ENCODE measurements around the gene MAST2. TPM values are rescaled to one million over a fixed set of nuclear protein-coding genes. Genes with fewer than 3 reads are reported as not detected.
"Not testable (repeated sequence)": the region's sequence is repeated elsewhere in the genome, so short reads cannot be mapped to it uniquely, and the experiment has no call there.

MAST2 gene
- total RNA-seq, 2 experiments from 2014 or later = 25.7 to 27.9 TPM

DNA sequence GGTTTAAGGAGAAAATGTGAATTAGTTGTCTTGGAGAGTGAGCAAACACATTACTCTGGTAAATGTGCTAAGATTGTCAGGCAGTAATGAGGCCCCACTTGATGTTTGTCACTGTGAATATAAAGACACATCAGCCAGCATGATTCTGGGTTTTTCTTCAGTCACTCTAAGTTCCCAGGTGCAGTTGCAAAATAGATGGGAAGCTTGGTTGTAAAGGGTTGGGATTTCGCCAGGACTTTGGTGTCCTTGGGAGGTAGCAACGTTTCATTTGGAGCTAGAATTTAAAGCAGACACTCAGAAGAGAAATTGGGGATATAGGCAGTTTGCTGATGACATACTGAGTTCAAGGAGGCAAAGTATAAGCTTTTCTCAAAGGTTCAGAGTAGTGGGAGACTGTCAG, 154.3 kb downstream of the MAST2 start:
- ATAC-seq (no peak), DNase-seq (no peak)
- peaks cover 8% of the 10 kb centered on the region for H3K36me3 Mint-ChIP-seq (ENCODE audit: low read depth)
- no peak overlapping the region for H3K4me3 Mint-ChIP-seq
- ChIA-PET CTCF (no interaction called here), POLR2A (no interaction called here)
- H3K27me3 Mint-ChIP-seq (ENCODE audit: low read depth) = no peaks in the 10 kb centered on the region
- H3K4me1 Mint-ChIP-seq (ENCODE audit: low read depth) = no peaks in the 10 kb centered on the region
- no peak overlapping the region for H3K27ac Mint-ChIP-seq
- no peaks in the 10 kb centered on the region for H3K9me3 Mint-ChIP-seq (ENCODE audit: insufficient read depth)

DNA sequence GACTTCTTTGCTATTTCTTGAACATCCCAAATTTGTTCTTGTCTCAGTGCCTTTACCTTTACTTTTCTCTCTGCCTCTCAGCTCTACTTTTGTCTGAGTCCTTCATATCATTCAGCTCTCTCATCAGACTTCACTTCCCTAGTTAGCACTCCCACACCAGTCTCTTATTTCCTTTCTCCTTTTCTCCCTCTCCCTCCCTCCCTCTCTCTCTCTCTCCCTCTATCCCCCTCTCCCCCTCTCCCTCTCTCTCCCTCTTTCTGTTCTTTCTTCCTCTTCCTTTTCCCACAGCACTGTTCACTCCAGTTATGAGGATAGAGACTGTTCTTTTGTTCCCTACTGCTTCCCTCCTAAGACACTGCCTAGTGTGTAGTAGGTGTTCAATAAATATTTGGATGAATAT, 154.9 kb downstream of the MAST2 start:
- ATAC-seq (no peak), DNase-seq (no peak)
- CTCF ChIA-PET = no interaction called here
- POLR2A ChIA-PET = no interaction called here
- Mint-ChIP-seq H3K4me1 (ENCODE audit: low read depth) (no peaks in the 10 kb centered on the region), H3K36me3 (ENCODE audit: low read depth) (peaks cover 9% of the 10 kb centered on the region), H3K4me3 (no peak overlapping the region), H3K27me3 (ENCODE audit: low read depth) (no peaks in the 10 kb centered on the region), H3K9me3 (ENCODE audit: insufficient read depth) (no peaks in the 10 kb centered on the region), H3K27ac (no peak overlapping the region)

DNA sequence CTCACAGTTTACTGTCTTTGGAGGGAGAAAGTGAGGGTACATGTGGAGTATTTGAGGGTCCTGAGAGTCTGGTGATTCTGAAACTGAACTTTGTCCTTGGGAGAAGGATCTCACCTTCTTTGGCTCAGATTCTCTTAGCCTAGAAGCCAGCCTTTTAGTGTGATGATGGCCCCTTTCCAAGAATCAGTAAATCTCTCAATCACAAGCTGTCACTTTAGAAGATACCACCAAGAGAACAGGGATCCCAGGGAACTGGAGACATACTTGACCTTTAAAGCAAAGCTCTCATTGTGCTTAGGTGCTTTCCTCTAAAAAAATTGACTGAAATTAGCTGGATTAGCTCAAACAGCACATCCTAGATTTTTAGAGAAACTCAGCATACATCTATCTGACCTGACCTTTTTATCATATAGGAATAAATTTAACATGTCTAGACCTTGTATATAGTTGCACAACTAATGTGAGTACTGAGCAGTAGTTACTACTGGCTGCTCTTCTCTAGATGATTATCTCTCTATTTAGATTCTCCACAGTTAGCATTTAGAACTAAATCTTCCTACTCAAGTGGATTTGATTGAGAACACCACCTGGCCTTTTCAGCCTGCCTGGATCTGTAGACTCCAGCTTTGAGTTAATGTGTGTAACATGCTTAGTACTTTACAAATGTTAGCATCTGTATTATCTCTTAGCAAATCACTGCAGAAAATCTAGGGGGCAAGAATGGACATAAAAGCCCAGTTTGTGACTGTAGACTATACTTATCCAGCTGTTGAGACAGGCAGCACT, 157.7 kb downstream of the MAST2 start:
- POLR2A ChIA-PET = no interaction called here
- no peak for DNase-seq
- Mint-ChIP-seq H3K27me3 (ENCODE audit: low read depth) (no peaks in the 10 kb centered on the region), H3K27ac (no peak overlapping the region), H3K4me1 (ENCODE audit: low read depth) (no peaks in the 10 kb centered on the region), H3K36me3 (ENCODE audit: low read depth) (peaks cover 19% of the 10 kb centered on the region), H3K4me3 (no peak overlapping the region), H3K9me3 (ENCODE audit: insufficient read depth) (no peaks in the 10 kb centered on the region)
- CTCF ChIA-PET = no interaction called here
- ATAC-seq = no peak

DNA sequence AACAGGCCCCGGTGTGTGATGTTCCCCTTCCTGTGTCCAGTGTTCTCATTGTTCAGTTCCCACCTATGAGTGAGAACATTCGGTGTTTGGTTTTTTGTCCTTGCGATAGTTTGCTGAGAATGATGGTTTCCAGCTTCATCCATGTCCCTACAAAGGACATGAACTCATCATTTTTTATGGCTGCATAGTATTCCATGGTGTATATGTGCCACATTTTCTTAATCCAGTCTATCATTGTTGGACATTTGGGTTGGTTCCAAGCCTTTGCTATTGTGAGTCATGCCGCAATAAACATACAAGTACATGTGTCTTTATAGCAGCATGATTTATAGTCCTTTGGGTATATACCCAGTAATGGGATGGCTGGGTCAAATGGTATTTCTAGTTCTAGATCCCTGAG, 158.5 kb downstream of the MAST2 start:
- H3K27ac Mint-ChIP-seq; DNase-seq; POLR2A ChIA-PET; CTCF ChIA-PET; H3K27me3 Mint-ChIP-seq (ENCODE audit: low read depth); H3K4me1 Mint-ChIP-seq (ENCODE audit: low read depth); H3K4me3 Mint-ChIP-seq; ATAC-seq; H3K9me3 Mint-ChIP-seq (ENCODE audit: insufficient read depth): not testable (repeated sequence)
- peaks cover 19% of the 10 kb centered on the region for H3K36me3 Mint-ChIP-seq (ENCODE audit: low read depth)

DNA sequence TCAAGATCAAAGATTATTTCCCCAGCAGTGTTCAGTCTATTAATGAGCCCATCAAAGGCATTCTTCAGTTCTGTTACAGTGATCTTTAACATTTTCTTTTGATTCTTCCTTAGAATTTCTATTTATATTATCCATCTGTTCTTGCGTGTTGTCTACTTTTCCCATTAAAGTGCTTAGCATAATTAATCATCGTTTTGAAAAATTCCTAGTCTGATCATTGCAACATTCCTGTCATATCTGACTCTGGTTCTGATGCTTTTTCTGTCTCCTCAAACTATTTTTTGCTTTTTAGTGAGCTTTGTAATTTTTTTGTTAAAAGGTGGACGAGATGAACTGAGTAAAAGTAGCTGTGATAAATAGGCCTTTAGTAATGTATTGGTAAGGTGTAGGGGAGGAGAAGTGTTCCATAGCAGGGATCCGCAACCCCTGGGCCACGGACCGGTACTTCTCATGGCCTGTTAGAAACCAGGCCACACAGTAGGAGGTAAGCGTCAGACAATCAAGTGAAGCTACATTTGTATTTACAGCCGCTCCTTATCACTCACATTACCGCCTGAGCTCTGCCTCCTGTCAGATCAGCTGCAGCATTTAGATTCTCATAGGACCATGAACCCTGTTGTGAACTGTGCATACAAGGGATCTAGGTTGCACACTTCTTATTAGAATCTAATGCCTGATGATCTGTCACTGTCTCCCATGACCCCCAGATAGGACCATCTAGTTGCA, 165.7 kb downstream of the MAST2 start:
- CTCF ChIA-PET = no interaction called here
- no peak overlapping the region for H3K4me3 Mint-ChIP-seq
- no peaks in the 10 kb centered on the region for H3K4me1 Mint-ChIP-seq (ENCODE audit: low read depth)
- H3K27ac Mint-ChIP-seq = no peak overlapping the region
- no peak for DNase-seq
- no peaks in the 10 kb centered on the region for H3K9me3 Mint-ChIP-seq (ENCODE audit: insufficient read depth)
- H3K36me3 Mint-ChIP-seq (ENCODE audit: low read depth) = peaks cover 7% of the 10 kb centered on the region
- POLR2A ChIA-PET = no interaction called here
- no peak for ATAC-seq
- H3K27me3 Mint-ChIP-seq (ENCODE audit: low read depth) = no peaks in the 10 kb centered on the region

DNA sequence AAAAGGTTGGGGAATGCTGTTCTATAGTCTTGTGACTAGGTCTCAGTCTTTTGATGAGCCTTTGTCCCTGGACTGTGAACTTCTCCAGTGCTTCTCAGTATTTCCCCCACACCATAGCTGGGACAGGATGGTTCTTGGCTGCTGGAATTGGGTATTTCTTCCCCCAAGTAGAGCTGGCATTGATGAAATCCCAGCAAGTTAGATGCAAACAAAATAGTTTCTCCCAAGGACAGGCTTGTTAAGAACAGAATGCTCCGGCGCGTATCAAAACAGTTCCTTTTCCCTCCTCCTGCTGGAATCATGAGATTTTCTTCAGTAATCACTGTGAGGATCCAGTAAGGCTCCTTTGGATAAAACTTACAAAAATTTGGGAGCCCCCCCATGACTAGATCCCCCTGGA, 166.5 kb downstream of the MAST2 start:
- Mint-ChIP-seq H3K27ac (no peak overlapping the region), H3K4me3 (no peak overlapping the region), H3K9me3 (ENCODE audit: insufficient read depth) (no peaks in the 10 kb centered on the region), H3K36me3 (ENCODE audit: low read depth) (peaks cover 3% of the 10 kb centered on the region), H3K4me1 (ENCODE audit: low read depth) (no peaks in the 10 kb centered on the region), H3K27me3 (ENCODE audit: low read depth) (no peaks in the 10 kb centered on the region)
- POLR2A ChIA-PET = no interaction called here
- CTCF ChIA-PET = no interaction called here
- ATAC-seq (no peak), DNase-seq (no peak)

DNA sequence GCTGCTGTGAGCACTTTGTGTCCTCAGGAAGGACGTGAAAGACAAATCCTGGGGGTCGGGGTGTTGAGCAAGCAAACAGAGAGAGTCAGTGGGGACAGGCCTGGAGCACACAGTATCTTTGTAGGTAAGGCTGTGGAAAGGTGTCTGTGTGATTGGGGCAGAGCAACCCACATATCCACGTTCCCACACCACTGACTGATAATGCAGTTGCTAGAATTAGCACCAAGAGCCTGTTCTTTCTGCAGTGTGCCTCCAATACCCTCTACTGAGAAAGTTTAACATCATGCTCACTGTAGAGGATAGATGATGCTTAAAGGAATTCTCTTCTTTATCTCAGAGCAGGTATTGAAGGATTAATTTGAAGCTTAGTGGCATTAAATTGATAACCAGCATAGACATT, 167.9 kb downstream of the MAST2 start:
- no peak for ATAC-seq
- H3K27me3 Mint-ChIP-seq (ENCODE audit: low read depth) = no peaks in the 10 kb centered on the region

DNA sequence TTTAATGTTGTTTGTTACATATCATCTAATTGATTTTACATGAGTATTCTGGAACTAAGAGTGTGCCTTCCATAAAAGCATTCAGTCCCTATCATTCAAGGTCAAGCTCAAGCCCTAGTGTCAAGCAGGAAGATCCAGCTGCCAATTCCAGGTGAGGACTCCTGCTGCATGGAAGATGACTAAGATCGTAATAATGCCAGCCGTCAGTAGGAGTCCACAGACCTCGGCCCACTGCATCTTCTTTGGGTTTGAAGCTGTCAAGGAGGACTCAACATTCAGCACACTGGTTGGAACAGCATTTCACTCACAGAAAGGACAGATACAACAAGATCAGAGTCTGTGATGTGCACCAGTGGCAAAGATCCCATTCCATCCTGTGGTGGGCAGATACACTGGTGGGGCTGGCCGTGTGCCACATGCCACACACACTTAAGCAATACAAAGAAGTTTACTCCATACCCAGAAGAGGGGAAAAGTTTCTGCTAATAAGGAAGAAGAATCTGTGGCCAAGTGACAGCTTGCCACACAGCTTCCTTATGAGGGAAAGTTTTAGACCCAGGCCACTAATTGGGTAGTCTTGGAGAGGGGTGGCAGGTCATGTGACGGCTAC, 168.6 kb downstream of the MAST2 start:
- Mint-ChIP-seq H3K27me3 (ENCODE audit: low read depth) (no peaks in the 10 kb centered on the region), H3K9me3 (ENCODE audit: insufficient read depth) (no peaks in the 10 kb centered on the region), H3K4me3 (no peak overlapping the region), H3K4me1 (ENCODE audit: low read depth) (no peaks in the 10 kb centered on the region), H3K27ac (no peak overlapping the region), H3K36me3 (ENCODE audit: low read depth) (no peaks in the 10 kb centered on the region)
- ATAC-seq (no peak), DNase-seq (no peak)
- ChIA-PET POLR2A (interaction anchor here (0.6 kb wide), 1 partner anchor 920 kb away, joined by 4 read pairs; no protein-coding TSS in a partner anchor), CTCF (no interaction called here)

More for the DNA sequence above, 167.9 kb downstream of the MAST2 start:
- Mint-ChIP-seq H3K9me3 (ENCODE audit: insufficient read depth) (no peaks in the 10 kb centered on the region), H3K4me1 (ENCODE audit: low read depth) (no peaks in the 10 kb centered on the region), H3K27ac (no peak overlapping the region), H3K36me3 (ENCODE audit: low read depth) (no peaks in the 10 kb centered on the region), H3K4me3 (no peak overlapping the region)
- ChIA-PET CTCF (no interaction called here), POLR2A (no interaction called here)
- DNase-seq = no peak

DNA sequence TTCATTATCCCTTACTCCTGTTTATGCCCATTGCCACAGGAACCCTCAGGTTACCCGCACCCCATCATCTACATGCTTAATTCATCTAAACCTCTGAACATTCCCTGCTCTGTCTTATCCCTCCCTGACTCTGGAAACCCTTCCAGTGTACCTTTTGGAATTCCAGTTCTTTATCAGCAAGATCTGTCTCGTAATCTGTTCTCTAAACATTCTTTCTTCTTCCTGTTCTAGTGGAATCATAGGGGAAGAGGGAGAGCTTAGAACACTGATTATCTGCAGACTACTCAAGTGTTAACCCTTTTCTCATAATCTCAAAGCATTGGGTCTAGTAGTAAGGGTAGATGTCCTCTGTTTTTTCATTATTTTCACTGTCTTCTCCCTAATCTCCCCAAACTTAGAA, 169.2 kb downstream of the MAST2 start:
- CTCF ChIA-PET = no interaction called here
- ATAC-seq = no peak
- H3K4me1 Mint-ChIP-seq (ENCODE audit: low read depth) = no peaks in the 10 kb centered on the region
- no peaks in the 10 kb centered on the region for H3K27me3 Mint-ChIP-seq (ENCODE audit: low read depth)
- H3K9me3 Mint-ChIP-seq (ENCODE audit: insufficient read depth) = no peaks in the 10 kb centered on the region
- H3K36me3 Mint-ChIP-seq (ENCODE audit: low read depth) = no peaks in the 10 kb centered on the region
- POLR2A ChIA-PET = no interaction called here
- no peak overlapping the region for H3K27ac Mint-ChIP-seq
- H3K4me3 Mint-ChIP-seq = no peak overlapping the region
- DNase-seq = no peak

DNA sequence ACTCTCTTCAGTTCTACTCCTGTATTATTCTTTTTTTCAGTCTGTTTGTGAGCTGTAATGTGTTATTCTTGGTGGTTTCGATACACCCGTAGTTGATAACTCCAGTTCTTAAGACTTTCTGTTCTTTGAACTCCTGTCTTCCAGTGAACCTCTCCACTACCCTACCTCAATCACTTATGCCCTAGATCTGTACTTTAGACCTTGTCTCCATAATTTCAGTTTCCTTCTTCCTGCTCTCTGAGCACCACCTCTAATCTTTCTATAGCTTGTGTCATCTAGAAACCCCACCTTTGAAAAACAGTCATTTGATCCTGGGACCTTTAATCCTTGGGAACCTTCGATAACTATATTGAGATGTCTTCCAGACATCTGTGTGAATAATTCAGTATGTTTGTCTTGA, 169.7 kb downstream of the MAST2 start:
- Mint-ChIP-seq H3K9me3 (ENCODE audit: insufficient read depth) (no peaks in the 10 kb centered on the region), H3K36me3 (ENCODE audit: low read depth) (no peaks in the 10 kb centered on the region), H3K27me3 (ENCODE audit: low read depth) (no peaks in the 10 kb centered on the region), H3K4me3 (no peak overlapping the region), H3K27ac (no peak overlapping the region), H3K4me1 (ENCODE audit: low read depth) (no peaks in the 10 kb centered on the region)
- DNase-seq (no peak), ATAC-seq (no peak)
- ChIA-PET CTCF (no interaction called here), POLR2A (no interaction called here)

DNA sequence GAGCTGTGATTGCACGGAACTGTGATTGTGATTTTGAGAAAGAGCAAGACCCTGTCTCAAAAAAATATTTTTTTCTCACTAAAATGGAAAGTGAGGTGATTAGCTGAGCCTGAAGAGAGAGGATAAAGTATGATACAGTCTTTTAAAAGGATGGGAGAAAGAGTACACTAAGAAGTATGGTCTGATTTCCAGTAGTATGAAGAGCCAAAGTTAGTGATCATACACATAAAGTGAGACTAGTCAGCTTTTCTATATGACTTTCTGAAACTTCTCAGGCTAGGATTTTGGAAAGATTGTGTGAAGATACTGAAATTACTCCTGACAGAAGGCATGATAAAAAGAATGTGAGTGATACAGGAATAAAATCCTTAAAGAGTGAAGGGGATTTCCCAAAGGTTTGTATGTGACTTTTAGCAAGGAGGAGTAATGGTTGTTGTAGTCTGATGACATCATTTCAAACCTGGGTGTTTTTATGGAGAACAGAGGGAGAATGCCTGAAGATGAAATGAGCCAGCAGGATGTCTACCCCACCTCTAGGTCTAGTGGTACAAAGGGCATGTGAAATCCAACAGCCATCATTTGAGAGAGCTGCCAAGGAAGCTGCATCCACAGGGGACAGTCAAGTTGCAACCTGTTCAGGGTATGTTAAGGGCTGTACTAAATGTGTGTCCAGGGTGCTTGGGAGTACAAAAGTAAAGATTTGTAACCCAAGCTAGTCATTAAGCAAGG, 171.3 kb downstream of the MAST2 start:
- DNase-seq = no peak
- POLR2A ChIA-PET = no interaction called here

DNA sequence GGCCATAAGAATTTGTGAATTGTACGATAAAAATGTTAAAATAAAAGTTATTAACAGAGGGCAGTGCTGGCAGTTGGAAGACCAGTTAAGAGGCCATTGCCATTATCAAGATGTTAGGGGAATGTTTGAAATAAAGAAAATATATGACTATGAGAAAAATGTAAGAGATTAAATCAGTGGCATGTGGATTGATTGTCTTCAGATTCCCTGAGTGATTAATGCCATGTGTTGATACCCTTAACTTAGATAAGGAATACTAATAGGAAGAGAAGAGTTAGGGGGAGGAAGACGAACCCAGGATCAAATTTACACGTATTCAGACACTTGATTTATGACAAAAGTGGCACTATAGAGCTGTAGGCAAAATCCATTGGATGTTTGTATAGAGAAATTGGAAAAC, 173.2 kb downstream of the MAST2 start:
- Mint-ChIP-seq H3K4me1 (ENCODE audit: low read depth) (no peaks in the 10 kb centered on the region), H3K4me3 (no peak overlapping the region), H3K36me3 (ENCODE audit: low read depth) (peaks cover 4% of the 10 kb centered on the region), H3K9me3 (ENCODE audit: insufficient read depth) (peaks cover 5% of the 10 kb centered on the region), H3K27ac (no peak overlapping the region), H3K27me3 (ENCODE audit: low read depth) (no peaks in the 10 kb centered on the region)
- ChIA-PET CTCF (no interaction called here), POLR2A (interaction anchor here (0.6 kb wide), 1 partner anchor 60 kb away, joined by 3 read pairs; no protein-coding TSS in a partner anchor)
- DNase-seq (no peak), ATAC-seq (no peak)

More for the DNA sequence above, 171.3 kb downstream of the MAST2 start:
- H3K27me3 Mint-ChIP-seq (ENCODE audit: low read depth) = no peaks in the 10 kb centered on the region
- H3K36me3 Mint-ChIP-seq (ENCODE audit: low read depth) = no peaks in the 10 kb centered on the region
- no peak for ATAC-seq
- H3K9me3 Mint-ChIP-seq (ENCODE audit: insufficient read depth) = no peaks in the 10 kb centered on the region
- no peak overlapping the region for H3K4me3 Mint-ChIP-seq
- CTCF ChIA-PET = no interaction called here
- H3K4me1 Mint-ChIP-seq (ENCODE audit: low read depth) = no peaks in the 10 kb centered on the region
- no peak overlapping the region for H3K27ac Mint-ChIP-seq
